ENCODE measurements around the gene GYS1. TPM values are rescaled to one million over a fixed set of nuclear protein-coding genes. Genes with fewer than 3 reads are reported as not detected.
A peak's percentile ranks its signal among the peaks of the same experiment; 100 is the strongest.
"Not testable (repeated sequence)": the region's sequence is repeated elsewhere in the genome, so short reads cannot be mapped to it uniquely, and the experiment has no call there.

The GYS1 gene
- total RNA-seq, 1 experiment from 2014 or later = 59.6 TPM

DNA sequence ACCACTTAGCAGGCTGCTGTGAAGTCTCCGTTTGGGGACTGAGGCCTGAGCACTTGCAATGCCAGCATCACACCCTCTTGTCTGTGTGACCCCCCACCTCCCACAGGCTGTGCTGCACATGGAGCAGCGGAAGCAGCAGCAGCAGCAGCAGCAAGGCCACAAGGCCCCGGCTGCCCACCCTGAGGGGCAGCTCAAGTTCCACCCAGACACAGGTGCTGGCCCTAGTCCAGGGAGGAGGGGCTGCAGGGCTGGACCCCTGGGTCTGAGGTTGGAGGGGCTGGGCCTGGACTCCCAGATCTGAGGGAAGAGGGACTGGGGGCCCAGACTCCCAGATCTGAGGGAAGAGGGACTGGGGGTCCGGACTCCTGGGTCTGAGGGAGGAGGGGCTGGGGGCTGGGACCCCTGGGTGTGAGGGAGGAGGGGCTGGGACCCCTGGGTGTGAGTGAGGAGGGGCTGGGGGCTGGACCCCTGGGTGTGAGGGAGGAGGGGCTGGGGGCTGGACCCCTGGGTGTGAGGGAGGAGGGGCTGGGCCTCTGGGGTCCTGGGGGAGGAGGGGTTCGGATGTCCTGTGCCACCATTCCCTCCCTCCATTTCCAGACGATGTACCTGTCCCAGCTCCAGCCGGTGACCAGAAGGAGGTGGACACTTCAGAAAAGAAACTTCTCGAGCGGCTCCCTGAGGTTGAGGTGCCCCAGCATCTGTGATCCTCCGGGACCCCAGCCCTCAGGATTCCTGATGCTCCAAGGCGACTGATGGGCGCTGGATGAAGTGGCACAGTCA, 71.2 kb downstream of the GYS1 start:
- peak overlapping the region; percentile 22 for H3K27ac Mint-ChIP-seq (ENCODE audit: unreplicated experiment)
- no TSS peak for BruUV-seq (replicated peaks)
- DNase-seq = no peak
- TF ChIP-seq, protein P1, sequence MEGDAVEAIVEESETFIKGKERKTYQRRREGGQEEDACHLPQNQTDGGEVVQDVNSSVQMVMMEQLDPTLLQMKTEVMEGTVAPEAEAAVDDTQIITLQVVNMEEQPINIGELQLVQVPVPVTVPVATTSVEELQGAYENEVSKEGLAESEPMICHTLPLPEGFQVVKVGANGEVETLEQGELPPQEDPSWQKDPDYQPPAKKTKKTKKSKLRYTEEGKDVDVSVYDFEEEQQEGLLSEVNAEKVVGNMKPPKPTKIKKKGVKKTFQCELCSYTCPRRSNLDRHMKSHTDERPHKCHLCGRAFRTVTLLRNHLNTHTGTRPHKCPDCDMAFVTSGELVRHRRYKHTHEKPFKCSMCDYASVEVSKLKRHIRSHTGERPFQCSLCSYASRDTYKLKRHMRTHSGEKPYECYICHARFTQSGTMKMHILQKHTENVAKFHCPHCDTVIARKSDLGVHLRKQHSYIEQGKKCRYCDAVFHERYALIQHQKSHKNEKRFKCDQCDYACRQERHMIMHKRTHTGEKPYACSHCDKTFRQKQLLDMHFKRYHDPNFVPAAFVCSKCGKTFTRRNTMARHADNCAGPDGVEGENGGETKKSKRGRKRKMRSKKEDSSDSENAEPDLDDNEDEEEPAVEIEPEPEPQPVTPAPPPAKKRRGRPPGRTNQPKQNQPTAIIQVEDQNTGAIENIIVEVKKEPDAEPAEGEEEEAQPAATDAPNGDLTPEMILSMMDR (IDR thresholded peaks at IDR 0.05; ENCODE audit: unreplicated experiment) = no peak
- intact Hi-C loops (cut with micrococcal nuclease; ENCODE audit: unreplicated experiment) = no loop called here
- peaks cover 62% of the 10 kb centered on the region for H3K36me3 Mint-ChIP-seq (ENCODE audit: insufficient read depth, unreplicated experiment)
- no peaks in the 10 kb centered on the region for H3K9me3 Mint-ChIP-seq (ENCODE audit: low read depth, unreplicated experiment)
- H3K4me1 Mint-ChIP-seq (ENCODE audit: low read depth, unreplicated experiment) = peaks cover 6% of the 10 kb centered on the region
- no peaks in the 10 kb centered on the region for H3K27me3 Mint-ChIP-seq (ENCODE audit: unreplicated experiment)
- CTCF ChIA-PET = interaction anchor here (1.5 kb wide), 1 partner anchor 11 kb away, joined by 5 read pairs; the partner anchor contains the start of gene DHDH
- H3K4me3 Mint-ChIP-seq (ENCODE audit: low read depth, unreplicated experiment) = no peak overlapping the region

DNA sequence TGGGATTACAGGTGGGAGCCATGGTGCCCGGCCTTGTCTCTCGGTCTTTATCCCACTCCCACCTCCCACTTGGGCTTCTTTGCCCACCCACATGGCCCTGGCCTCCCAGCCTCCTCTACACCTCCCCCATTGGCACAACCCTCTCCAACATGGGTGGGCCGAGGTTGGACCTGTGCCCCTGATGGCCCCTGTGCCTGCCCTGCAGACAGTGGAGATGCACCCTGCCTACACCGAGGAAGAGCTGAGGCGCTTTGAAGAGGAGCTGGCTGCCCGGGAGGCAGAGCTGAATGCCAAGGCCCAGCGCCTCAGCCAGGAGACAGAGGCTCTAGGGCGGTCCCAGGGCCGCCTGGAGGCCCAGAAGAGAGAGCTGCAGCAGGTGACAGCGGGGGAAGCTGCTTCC, 72.2 kb downstream of the GYS1 start:
- TF ChIP-seq, protein P1 (IDR thresholded peaks at IDR 0.05; ENCODE audit: unreplicated experiment) = no peak
- no peak overlapping the region for H3K27ac Mint-ChIP-seq (ENCODE audit: unreplicated experiment)
- CTCF ChIA-PET = interaction anchor here (1.5 kb wide), 1 partner anchor 12 kb away, joined by 5 read pairs; the partner anchor contains the start of gene DHDH
- BruUV-seq (replicated peaks) = no TSS peak
- H3K9me3 Mint-ChIP-seq (ENCODE audit: low read depth, unreplicated experiment) = no peaks in the 10 kb centered on the region
- intact Hi-C loops (cut with micrococcal nuclease; ENCODE audit: unreplicated experiment) = no loop called here
- H3K4me3 Mint-ChIP-seq (ENCODE audit: low read depth, unreplicated experiment) = no peak overlapping the region
- H3K4me1 Mint-ChIP-seq (ENCODE audit: low read depth, unreplicated experiment) = no peaks in the 10 kb centered on the region
- no peaks in the 10 kb centered on the region for H3K27me3 Mint-ChIP-seq (ENCODE audit: unreplicated experiment)
- peaks cover 63% of the 10 kb centered on the region for H3K36me3 Mint-ChIP-seq (ENCODE audit: insufficient read depth, unreplicated experiment)
- DNase-seq = no peak

DNA sequence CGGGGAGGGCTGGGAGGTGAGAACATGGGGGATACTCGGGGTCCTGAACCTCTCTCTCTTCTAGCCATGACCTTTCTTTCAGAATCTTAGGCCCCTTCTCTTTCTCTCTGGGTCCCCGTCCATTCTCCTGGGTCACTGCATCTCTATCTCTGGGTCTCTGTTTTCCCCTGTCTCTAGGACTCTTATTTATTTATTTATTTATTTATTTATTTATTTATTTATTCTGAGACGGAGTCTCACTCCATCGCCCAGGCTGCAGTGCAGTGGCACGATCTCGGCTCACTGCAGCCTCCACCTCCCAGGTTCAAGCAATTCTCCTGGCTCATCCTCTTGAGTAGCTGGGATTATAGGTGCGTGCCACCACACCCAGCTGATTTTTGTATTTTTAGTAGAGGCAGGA, 73.8 kb downstream of the GYS1 start:
- H3K4me1 Mint-ChIP-seq (ENCODE audit: low read depth, unreplicated experiment); H3K27me3 Mint-ChIP-seq (ENCODE audit: unreplicated experiment); H3K4me3 Mint-ChIP-seq (ENCODE audit: low read depth, unreplicated experiment); BruUV-seq (replicated peaks); intact Hi-C loops (cut with micrococcal nuclease; ENCODE audit: unreplicated experiment); DNase-seq; H3K9me3 Mint-ChIP-seq (ENCODE audit: low read depth, unreplicated experiment); H3K27ac Mint-ChIP-seq (ENCODE audit: unreplicated experiment): not testable (repeated sequence)
- CTCF ChIA-PET = interaction anchor here (1.4 kb wide), 1 partner anchor 9 kb away, joined by 4 read pairs; no protein-coding TSS in a partner anchor
- H3K36me3 Mint-ChIP-seq (ENCODE audit: insufficient read depth, unreplicated experiment) = peaks cover 76% of the 10 kb centered on the region

DNA sequence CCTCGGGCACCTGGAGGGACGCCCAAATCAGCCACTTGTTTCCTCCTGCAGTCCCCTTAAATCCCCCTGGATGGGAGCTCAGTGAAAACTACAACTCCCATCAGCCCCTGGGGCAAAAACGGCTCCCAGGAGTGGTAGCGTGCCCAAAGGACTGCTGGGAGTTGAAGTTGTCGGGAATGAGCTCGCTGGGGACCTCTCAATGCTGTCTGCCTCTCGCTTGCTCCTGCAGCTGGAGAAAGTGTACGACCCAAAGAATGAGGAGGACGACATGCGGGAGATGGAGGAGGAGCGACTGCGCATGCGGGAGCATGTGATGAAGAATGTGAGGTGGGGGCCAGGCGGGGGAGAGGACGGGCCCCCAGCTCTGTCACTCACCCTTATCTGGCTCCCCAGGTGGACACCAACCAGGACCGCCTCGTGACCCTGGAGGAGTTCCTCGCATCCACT, 74.3 kb downstream of the GYS1 start:
- no peak overlapping the region for H3K4me3 Mint-ChIP-seq (ENCODE audit: low read depth, unreplicated experiment)
- DNase-seq = no peak

More for the DNA sequence above, 74.3 kb downstream of the GYS1 start:
- no peak overlapping the region for H3K27ac Mint-ChIP-seq (ENCODE audit: unreplicated experiment)
- peaks cover 77% of the 10 kb centered on the region for H3K36me3 Mint-ChIP-seq (ENCODE audit: insufficient read depth, unreplicated experiment)
- intact Hi-C loops (cut with micrococcal nuclease; ENCODE audit: unreplicated experiment) = no loop called here
- H3K27me3 Mint-ChIP-seq (ENCODE audit: unreplicated experiment) = no peaks in the 10 kb centered on the region
- no peaks in the 10 kb centered on the region for H3K9me3 Mint-ChIP-seq (ENCODE audit: low read depth, unreplicated experiment)
- BruUV-seq (replicated peaks) = no TSS peak
- no peaks in the 10 kb centered on the region for H3K4me1 Mint-ChIP-seq (ENCODE audit: low read depth, unreplicated experiment)
- TF ChIP-seq, protein P1 (IDR thresholded peaks at IDR 0.05; ENCODE audit: unreplicated experiment) = no peak
- CTCF ChIA-PET = interaction anchor here (0.7 to 1.4 kb wide), 2 partner anchors 10 to 251 kb away, joined by 4 read pairs; no protein-coding TSS in a partner anchor

Small RNA genes lying within 50 kb of the gene (microRNA-seq; reads per million reads assigned to microRNA genes)
- not detected for gene MIR6798

Other genes with a start within 250 kb of the GYS1 start
- gene IZUMO1, start 246.4 kb downstream of the GYS1 start, total RNA-seq (2022) = 0.31 and 0.42 TPM in 2 replicates
- 2.6 and 2.9 TPM in 2 replicates for gene FUT1, start 240.7 kb downstream of the GYS1 start, total RNA-seq (2022)
- not detected in 2 replicates for gene FGF21, start 237.8 kb downstream of the GYS1 start, total RNA-seq (2022)
- gene BCAT2, start 182.3 kb downstream of the GYS1 start, total RNA-seq (2022) = 84.4 and 91.0 TPM in 2 replicates
- 2.6 and 5.7 TPM in 2 replicates for gene HSD17B14, start 156.8 kb downstream of the GYS1 start, total RNA-seq (2022)
- gene PLEKHA4, start 124.7 kb downstream of the GYS1 start, total RNA-seq (2022) = 57.6 and 72.2 TPM in 2 replicates
- gene PPP1R15A, start 120.9 kb downstream of the GYS1 start, total RNA-seq (2022) = 118 TPM in 2 replicates
- not detected in 2 replicates for gene TULP2, start 94.6 kb downstream of the GYS1 start, total RNA-seq (2022)
- gene NUCB1, start 93.0 kb downstream of the GYS1 start, total RNA-seq (2022) = 162 and 173 TPM in 2 replicates
- gene DHDH, start 59.6 kb downstream of the GYS1 start, total RNA-seq (2022) = 2.1 and 5.3 TPM in 2 replicates
- 141 and 147 TPM in 2 replicates for gene BAX, start 38.4 kb downstream of the GYS1 start, total RNA-seq (2022)
- 1,459 and 1,979 TPM in 2 replicates for gene FTL, start 28.0 kb downstream of the GYS1 start, total RNA-seq (2022)
- 184 and 199 TPM in 2 replicates for gene RUVBL2, start 578 bp upstream of the GYS1 start, total RNA-seq (2022)
- gene LHB, start 23.8 kb upstream of the GYS1 start, total RNA-seq (2022) = 1.1 TPM in 1 of 2 replicates, not detected in the other
- gene CGB3, start 31.0 kb upstream of the GYS1 start, total RNA-seq (2022) = 1.1 TPM in 1 of 2 replicates, not detected in the other
- 0.52 TPM in 1 of 2 replicates, not detected in the other for gene CGB2, start 38.6 kb upstream of the GYS1 start, total RNA-seq (2022)
- not detected in 2 replicates for gene CGB1, start 43.6 kb upstream of the GYS1 start, total RNA-seq (2022)
- gene CGB5, start 50.5 kb upstream of the GYS1 start, total RNA-seq (2022) = 2.6 and 3.3 TPM in 2 replicates
- 0.54 and 0.56 TPM in 2 replicates for gene CGB8, start 55.8 kb upstream of the GYS1 start, total RNA-seq (2022)
- gene CGB7, start 64.4 kb upstream of the GYS1 start, total RNA-seq (2022) = 0.66 and 1.0 TPM in 2 replicates
- gene NTF4, start 71.5 kb upstream of the GYS1 start, total RNA-seq (2022) = 0.69 and 0.83 TPM in 2 replicates
- gene KCNA7, start 79.4 kb upstream of the GYS1 start, total RNA-seq (2022) = not detected in 2 replicates
- 310 and 325 TPM in 2 replicates for gene SNRNP70, start 92.1 kb upstream of the GYS1 start, total RNA-seq (2022)
- 7.0 and 7.5 TPM in 2 replicates for gene LIN7B, start 121.1 kb upstream of the GYS1 start, total RNA-seq (2022)
- gene C19orf73, start 125.8 kb upstream of the GYS1 start, total RNA-seq (2022) = 1.9 and 2.0 TPM in 2 replicates
- 4.9 and 6.0 TPM in 2 replicates for gene PPFIA3, start 126.2 kb upstream of the GYS1 start, total RNA-seq (2022)
- gene HRC, start 162.1 kb upstream of the GYS1 start, total RNA-seq (2022) = not detected in 2 replicates
- 70.0 and 79.9 TPM in 2 replicates for gene TRPM4, start 164.5 kb upstream of the GYS1 start, total RNA-seq (2022)